HepG2 (cell line): ENCODE measurements around the gene SAMD10. TPM values are rescaled to one million over a fixed set of nuclear protein-coding genes. Genes with fewer than 3 reads are reported as not detected.

Source experiments
- BRF2 ChIP-seq: sonication (generic); formaldehyde crosslinking; IDR thresholded peaks from 2 replicates; pipeline ENCODE4 v1.8.1; 2022; ENCODE audit warnings: mild to moderate bottlenecking, missing genetic modification reagents
- E2F5 ChIP-seq: sonication (generic); formaldehyde crosslinking; conservative IDR thresholded peaks from 2 replicates; pipeline ENCODE4 v1.4.0; 2020; ENCODE audit warnings: missing genetic modification reagents
- IRX3 ChIP-seq: sonication (generic); formaldehyde crosslinking; IDR thresholded peaks from 2 replicates; pipeline ENCODE4 v1.8.1; 2023; ENCODE audit warnings: mild to moderate bottlenecking, low read depth, missing genetic modification reagents, borderline replicate concordance
- MBNL3 ChIP-seq: fragments of 250-450 bp; sonication (Bioruptor Pico); conservative IDR thresholded peaks from 2 replicates; pipeline ENCODE4 v1.8.0; 2022; ENCODE audit warnings: mild to moderate bottlenecking, inconsistent platforms
- NCOA2 ChIP-seq: sonication (generic); formaldehyde crosslinking; IDR thresholded peaks from 2 replicates; pipeline ENCODE4 v1.8.0; 2022; ENCODE audit warnings: inconsistent platforms
- NFYB ChIP-seq: sonication (generic); formaldehyde crosslinking; IDR thresholded peaks from 2 replicates; pipeline ENCODE4 v1.4.0; 2020; ENCODE audit warnings: missing genetic modification reagents
- ONECUT2 ChIP-seq: sonication (generic); formaldehyde crosslinking; IDR thresholded peaks from 2 replicates; pipeline ENCODE4 v1.4.0; 2020; ENCODE audit warnings: missing genetic modification reagents
- RFX3 ChIP-seq: IDR thresholded peaks from 2 replicates; pipeline ENCODE4 v1.6.1; 2016; ENCODE audit warnings: missing biosample characterization, missing genetic modification reagents
- SALL2 ChIP-seq: sonication (generic); formaldehyde crosslinking; IDR thresholded peaks from 2 replicates; pipeline ENCODE4 v1.8.1; 2023; ENCODE audit warnings: mild to moderate bottlenecking, missing genetic modification reagents, inconsistent platforms
- SKIL ChIP-seq: sonication (generic); formaldehyde crosslinking; IDR thresholded peaks from 2 replicates; pipeline ENCODE4 v1.8.0; 2022; ENCODE audit warnings: missing genetic modification reagents, mild to moderate bottlenecking, moderate library complexity, borderline replicate concordance
- SP4 ChIP-seq: sonication (generic); formaldehyde crosslinking; IDR thresholded peaks from 2 replicates; pipeline ENCODE4 v1.8.1; 2023; ENCODE audit warnings: mild to moderate bottlenecking, missing genetic modification reagents
- TARDBP ChIP-seq: sonication (generic); formaldehyde crosslinking; IDR thresholded peaks from 2 replicates; pipeline ENCODE4 v1.8.0; 2022; ENCODE audit warnings: mild to moderate bottlenecking, missing genetic modification reagents
- U2AF2 ChIP-seq: fragments of 200-400 bp; formaldehyde crosslinking; IDR thresholded peaks from 2 replicates; pipeline ENCODE4 v1.6.1; 2017; ENCODE audit warnings: low read depth, mild to moderate bottlenecking, low read length
- ZNF337 ChIP-seq: sonication (generic); formaldehyde crosslinking; IDR thresholded peaks from 2 replicates; pipeline ENCODE4 v1.5.1; 2020; ENCODE audit warnings: missing genetic modification reagents, low read depth, mild to moderate bottlenecking, borderline replicate concordance
- ZNF33B ChIP-seq: sonication (generic); formaldehyde crosslinking; IDR thresholded peaks from 2 replicates; pipeline ENCODE4 v1.5.1; 2020; ENCODE audit warnings: mild to moderate bottlenecking, missing genetic modification reagents
- ZNF350 ChIP-seq: sonication (generic); formaldehyde crosslinking; IDR thresholded peaks from 2 replicates; pipeline ENCODE4 v1.4.0; 2020; ENCODE audit warnings: mild to moderate bottlenecking, low read depth, missing genetic modification reagents, borderline replicate concordance
- ZNF646 ChIP-seq: sonication (generic); formaldehyde crosslinking; IDR thresholded peaks from 2 replicates; pipeline ENCODE4 v1.9.0; 2021; ENCODE audit warnings: mild to moderate bottlenecking, missing genetic modification reagents
- ZNF713 ChIP-seq: sonication (generic); formaldehyde crosslinking; IDR thresholded peaks from 2 replicates; pipeline ENCODE4 v1.4.0; 2020; ENCODE audit warnings: mild to moderate bottlenecking, missing genetic modification reagents
- ZNF879 ChIP-seq: sonication (generic); formaldehyde crosslinking; IDR thresholded peaks from 2 replicates; pipeline ENCODE4 v1.8.1; 2023; ENCODE audit warnings: missing genetic modification reagents
- polyA plus RNA-seq, 8 experiments: library from polyadenylated mRNA; depleted of rRNA in 3 of 8; stranded (reverse) in 7 of 8; unstranded in 1 of 8; fragments of >200 nt; fragmentation: Illumina TruSeq in 4 of 8; extraction: Trizol in 4 of 8; gene quantifications; 2 replicates each; pipeline versions ENCODE4 v1.2.1 to v1.2.3, GENCODE V29; 2011 to 2016; ENCODE audit warnings: low read depth in 4 of 8, missing spikeins in 1 of 8, mixed read lengths in 1 of 8; ENCODE audit not compliant: insufficient read depth in 1 of 8
- total RNA-seq, 5 experiments: library from RNA; depleted of rRNA; stranded (reverse); fragments of >200 nt; fragmentation: Illumina TruSeq; extraction: Trizol; gene quantifications; 2 replicates each; pipeline ENCODE4 v1.2.3, GENCODE V29; 2016; ENCODE audit warnings: low read depth in 1 of 5

Gene SAMD10
- total and polyA plus RNA-seq, 2 of the 13 experiments (the other 11 are each of a cell fraction or from before 2014, with no cell fraction given): 6.1 to 11.0 TPM

GRCh38 chr20:63957004-63957689 is 22.3 kb downstream of the SAMD10 start (continued):
- TF ChIP-seq ZNF646 (CRISPR knock-in tag) (no peak), TARDBP (CRISPR knock-in tag) (peak; percentile 62; the same call in 1 of the 2 replicates), SP4 (CRISPR knock-in tag) (peak; percentile 91), RFX3 (CRISPR knock-in tag) (0 out of 2 replicates have a peak, but pooled peaks have one; percentile 22), SKIL (CRISPR knock-in tag) (no peak), ZNF337 (CRISPR knock-in tag) (peak; percentile 17; the same call in 1 of the 2 replicates), NCOA2 (CRISPR knock-in tag) (peak; percentile 47; the same call in 1 of the 2 replicates), BRF2 (CRISPR knock-in tag) (no peak), MBNL3 (CRISPR knock-in tag) (no peak), ZNF33B (CRISPR knock-in tag) (0 out of 2 replicates have a peak, but pooled peaks have one; percentile 26), ZNF879 (CRISPR knock-in tag) (no peak), SALL2 (CRISPR knock-in tag) (peak; percentile 59; the same call in 1 of the 2 replicates), U2AF2 (no peak), IRX3 (CRISPR knock-in tag) (no peak; the same call in 1 of the 2 replicates), NFYB (CRISPR knock-in tag) (no peak; the same call in 1 of the 2 replicates), ONECUT2 (CRISPR knock-in tag) (no peak), E2F5 (no peak; the same call in 1 of the 2 replicates), ZNF713 (CRISPR knock-in tag) (no peak), ZNF350 (peak; percentile 91)
